Kidney (tissue), 14 donors: ENCODE results near the gene GJB1. TPM values are rescaled to one million over a fixed set of nuclear protein-coding genes. Genes with fewer than 3 reads are reported as not detected.

Experiments used
- DNase-seq, 5 donors: peaks; one replicate each; pipeline ENCODE4 v3.0.0-alpha.2; 2013 to 2020
- FAIRE-seq: peaks from 2 replicates; lab custom pipeline; 2012; peaks lifted over from hg19 to GRCh38; lab: Jason Lieb, UNC
- H3K27ac ChIP-seq, 2 donors: one replicate each; pipeline ENCODE4 v1.7.0; 2013; ENCODE audit warnings: low read depth in 2 of 2, low read length in 2 of 2, inconsistent platforms in 1 of 2
- H3K27me3 ChIP-seq: one replicate; pipeline ENCODE4 v1.7.1; 2013; ENCODE audit warnings: low read length, inconsistent platforms; ENCODE audit not compliant: control insufficient read depth, insufficient read depth
- H3K36me3 ChIP-seq, 3 donors: one replicate each; pipeline versions ENCODE4 v1.7.0 to v1.7.1; 2013; ENCODE audit warnings: low read length in 3 of 3, control low read depth in 1 of 3, inconsistent platforms in 1 of 3; ENCODE audit not compliant: insufficient read depth in 3 of 3, control insufficient read depth in 2 of 3
- H3K4me1 ChIP-seq, 3 donors: one replicate each; pipeline versions ENCODE4 v1.7.0 to v1.7.1; 2013; ENCODE audit warnings: low read length in 3 of 3, inconsistent platforms in 1 of 3, low read depth in 1 of 3; ENCODE audit not compliant: control insufficient read depth in 2 of 3, insufficient read depth in 2 of 3
- H3K4me3 ChIP-seq, 3 donors: one replicate each; pipeline versions ENCODE4 v1.7.0 to v1.8.1; 2013; ENCODE audit warnings: low read length in 3 of 3, control low read depth in 1 of 3, inconsistent platforms in 1 of 3
- H3K9ac ChIP-seq, 3 donors: one replicate each; pipeline versions ENCODE4 v1.7.0 to v1.7.1; 2013; ENCODE audit warnings: low read length in 3 of 3, control low read depth in 1 of 3, inconsistent platforms in 1 of 3
- H3K9me3 ChIP-seq, 3 donors: one replicate each; pipeline versions ENCODE4 v1.7.0 to v1.7.1; 2013; ENCODE audit warnings: low read length in 3 of 3, control low read depth in 1 of 3, inconsistent platforms in 1 of 3; ENCODE audit not compliant: control insufficient read depth in 2 of 3, insufficient read depth in 1 of 3
- intact Hi-C: fragments of 100-400 bp; cut with DNase I; formaldehyde crosslinking; loops from one replicate; pipeline ENCODE4 v1.11.1; 2022
- polyA plus RNA-seq: library from polyadenylated mRNA; stranded (reverse); fragments of 350-450 nt; fragmentation: Illumina TruSeq; extraction: RNeasy Lipid Tissue Mini Kit (QIAGEN cat#74804); gene quantifications from one replicate; pipeline ENCODE4 v1.2.3, GENCODE V29; 2014; ENCODE audit warnings: low read depth, low replicate concordance; ENCODE audit not compliant: insufficient read depth
- total RNA-seq: library from RNA; stranded (reverse); fragmentation: NEBNext Ultra II Directional; extraction: Animal tissue kit (Norgen Biotek cat#: 25700); gene quantifications from one replicate; pipeline ENCODE4 v1.2.1, GENCODE V29; 2021
- TF ChIP-seq, protein P1 (sequence below): IDR thresholded peaks from 3 replicates; pipeline ENCODE4 v1.5.1; 2012; ENCODE audit warnings: mild to moderate bottlenecking, moderate library complexity, borderline replicate concordance; ENCODE audit not compliant: insufficient read depth; ENCODE audit errors: extremely low read depth
- donor health status: control.
- donor health status: control.
- donor health status: control.
- donor health status: control.
- donor health status: control.
- donor health status: DM: yes; HTN: yes; CAD: no.
- donor health status: Normal renal cell carcinoma (clear cell type).

Gene GJB1
- total and polyA plus RNA-seq, 2 donors from 2014 or later = 22.4 to 59.0 TPM

- H3K9me3 ChIP-seq = no peaks in the 10 kb centered on the region
- DNase-seq = peak in 4 of 5 donors; percentile 43 to 70 (median 62)
- H3K4me1 ChIP-seq = peaks cover 0 to 2% (median 0%) of the 10 kb centered on the region in 3 donors
- H3K36me3 ChIP-seq = peaks cover 2 to 26% (median 11%) of the 10 kb centered on the region in 3 donors
- H3K9ac ChIP-seq = no peak overlapping the region
- no peak for FAIRE-seq
- H3K27me3 ChIP-seq = no peaks in the 10 kb centered on the region
- intact Hi-C loops = no loop called here
- H3K4me3 ChIP-seq = peak overlapping the region in 1 of 3 donors; percentile 2
- no peak overlapping the region for H3K27ac ChIP-seq
- TF ChIP-seq, protein P1, sequence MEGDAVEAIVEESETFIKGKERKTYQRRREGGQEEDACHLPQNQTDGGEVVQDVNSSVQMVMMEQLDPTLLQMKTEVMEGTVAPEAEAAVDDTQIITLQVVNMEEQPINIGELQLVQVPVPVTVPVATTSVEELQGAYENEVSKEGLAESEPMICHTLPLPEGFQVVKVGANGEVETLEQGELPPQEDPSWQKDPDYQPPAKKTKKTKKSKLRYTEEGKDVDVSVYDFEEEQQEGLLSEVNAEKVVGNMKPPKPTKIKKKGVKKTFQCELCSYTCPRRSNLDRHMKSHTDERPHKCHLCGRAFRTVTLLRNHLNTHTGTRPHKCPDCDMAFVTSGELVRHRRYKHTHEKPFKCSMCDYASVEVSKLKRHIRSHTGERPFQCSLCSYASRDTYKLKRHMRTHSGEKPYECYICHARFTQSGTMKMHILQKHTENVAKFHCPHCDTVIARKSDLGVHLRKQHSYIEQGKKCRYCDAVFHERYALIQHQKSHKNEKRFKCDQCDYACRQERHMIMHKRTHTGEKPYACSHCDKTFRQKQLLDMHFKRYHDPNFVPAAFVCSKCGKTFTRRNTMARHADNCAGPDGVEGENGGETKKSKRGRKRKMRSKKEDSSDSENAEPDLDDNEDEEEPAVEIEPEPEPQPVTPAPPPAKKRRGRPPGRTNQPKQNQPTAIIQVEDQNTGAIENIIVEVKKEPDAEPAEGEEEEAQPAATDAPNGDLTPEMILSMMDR = no peak
Observed at GRCh38 chrX:71250841-71251240, 27.8 kb downstream of the GJB1 start.

DNA sequence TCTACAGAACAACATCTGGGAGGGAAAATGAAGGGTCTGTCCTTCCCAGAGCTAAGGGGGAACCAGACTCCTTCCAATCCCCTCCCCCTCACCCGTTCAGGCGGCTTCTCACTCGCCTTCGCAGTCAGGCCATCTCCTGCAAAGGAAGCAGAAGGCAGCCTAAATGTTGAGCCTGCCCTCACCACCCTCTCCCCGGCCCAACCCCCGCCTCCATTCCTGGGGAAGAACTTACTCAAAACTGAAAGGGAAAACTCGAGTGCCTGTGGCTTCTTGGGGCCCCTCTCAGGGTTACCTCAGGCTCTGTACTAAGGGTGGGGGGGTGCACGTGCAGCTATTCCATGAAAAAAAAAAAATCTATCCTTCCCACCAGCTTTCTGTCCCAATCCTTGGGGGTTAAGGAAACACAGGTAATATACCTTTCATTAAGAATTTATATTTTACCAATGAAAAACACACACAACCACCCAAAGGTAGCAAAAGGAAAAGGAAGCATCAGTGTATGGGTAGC lies 28.5 kb downstream of the GJB1 start:
- DNase-seq (peak in 1 of 5 donors; percentile 47), FAIRE-seq (no peak)
- H3K4me1 ChIP-seq = peaks cover 0 to 2% (median 0%) of the 10 kb centered on the region in 3 donors
- no peaks in the 10 kb centered on the region for H3K27me3 ChIP-seq
- peak overlapping the region in 1 of 3 donors; percentile 1 for H3K4me3 ChIP-seq
- H3K27ac ChIP-seq = no peak overlapping the region
- TF ChIP-seq, protein P1 = no peak
- H3K9ac ChIP-seq = no peak overlapping the region
- intact Hi-C loops = no loop called here
- H3K9me3 ChIP-seq = no peaks in the 10 kb centered on the region
- peaks cover 2 to 23% (median 8%) of the 10 kb centered on the region in 3 donors for H3K36me3 ChIP-seq

GRCh38 chrX:71252221-71252620 lies 29.2 kb downstream of the GJB1 start:
- Histone ChIP-seq H3K27me3 (no peaks in the 10 kb centered on the region), H3K27ac (no peak overlapping the region), H3K9me3 (no peaks in the 10 kb centered on the region), H3K4me3 (peak overlapping the region in 2 of 3 donors; percentile 1 to 13), H3K36me3 (peaks cover 2 to 17% (median 8%) of the 10 kb centered on the region in 3 donors), H3K4me1 (peaks cover 0 to 2% (median 0%) of the 10 kb centered on the region in 3 donors), H3K9ac (no peak overlapping the region)
- intact Hi-C loops = no loop called here
- no peak for DNase-seq
- TF ChIP-seq, protein P1 = no peak
- no peak for FAIRE-seq
